GM12875 (cell line): ENCODE data around the gene TRIP10.
"Not testable (repeated sequence)": the region's sequence is repeated elsewhere in the genome, so short reads cannot be mapped to it uniquely, and the experiment has no call there.

ENCODE experiments used
- H3K4me3 ChIP-seq: one replicate; pipeline ENCODE4 v1.5.1; 2011; ENCODE audit warnings: low read depth, low read length, control low read depth
- CTCF ChIP-seq: IDR thresholded peaks from 2 replicates; pipeline ENCODE4 v1.5.1; 2011; ENCODE audit warnings: low read depth, mild to moderate bottlenecking, control low read depth, inconsistent platforms, low read length, moderate library complexity, borderline replicate concordance; ENCODE audit not compliant: insufficient read depth

TRIP10 gene

GRCh38 chr19:6707011-6707657 lies 32.3 kb upstream of the TRIP10 start:
- TF ChIP-seq CTCF, result no peak

GRCh38 chr19:6707658-6708018 lies 31.8 kb upstream of the TRIP10 start:
- no peak for TF ChIP-seq CTCF
- H3K4me3 ChIP-seq, result no peak overlapping the region

More at GRCh38 chr19:6707011-6707657, 32.3 kb upstream of the TRIP10 start:
- no peak overlapping the region for H3K4me3 ChIP-seq

GRCh38 chr19:6708346-6708745 lies 31.1 kb upstream of the TRIP10 start:
- no peak overlapping the region for H3K4me3 ChIP-seq
- TF ChIP-seq CTCF, result no peak

GRCh38 chr19:6708913-6709312 lies 30.6 kb upstream of the TRIP10 start:
- H3K4me3 ChIP-seq, result not testable (repeated sequence)

- H3K4me3 ChIP-seq, result no peak overlapping the region
- no peak for TF ChIP-seq CTCF
Measured at GRCh38 chr19:6709549-6709948, 29.9 kb upstream of the TRIP10 start.

GRCh38 chr19:6710273-6711077 lies 29.0 kb upstream of the TRIP10 start:
- 0 out of 2 replicates have a peak, but pooled peaks have one; percentile 7 for TF ChIP-seq CTCF
- H3K4me3 ChIP-seq, result no peak overlapping the region

- H3K4me3 ChIP-seq, result no peak overlapping the region
- no peak for TF ChIP-seq CTCF
Measured at GRCh38 chr19:6711078-6711361, 28.5 kb upstream of the TRIP10 start.

- no peak overlapping the region for H3K4me3 ChIP-seq
- TF ChIP-seq CTCF, result no peak
Measured at GRCh38 chr19:6711605-6712004, 27.9 kb upstream of the TRIP10 start.
